Kidney (tissue), 14 donors: Measurements from ENCODE around the gene GSTK1. TPM values are rescaled to one million over a fixed set of nuclear protein-coding genes. Genes with fewer than 3 reads are reported as not detected.
A peak's percentile ranks its signal among the peaks of the same experiment; 100 is the strongest.

Experiments
- DNase-seq, 5 donors: peaks; one replicate each; pipeline ENCODE4 v3.0.0-alpha.2; 2013 to 2020
- FAIRE-seq: peaks from 2 replicates; lab custom pipeline; 2012; peaks lifted over from hg19 to GRCh38; lab: Jason Lieb, UNC
- H3K27ac ChIP-seq, 2 donors: one replicate each; pipeline ENCODE4 v1.7.0; 2013; ENCODE audit warnings: low read depth in 2 of 2, low read length in 2 of 2, inconsistent platforms in 1 of 2
- H3K27me3 ChIP-seq: one replicate; pipeline ENCODE4 v1.7.1; 2013; ENCODE audit warnings: low read length, inconsistent platforms; ENCODE audit not compliant: control insufficient read depth, insufficient read depth
- H3K36me3 ChIP-seq, 3 donors: one replicate each; pipeline versions ENCODE4 v1.7.0 to v1.7.1; 2013; ENCODE audit warnings: low read length in 3 of 3, control low read depth in 1 of 3, inconsistent platforms in 1 of 3; ENCODE audit not compliant: insufficient read depth in 3 of 3, control insufficient read depth in 2 of 3
- H3K4me1 ChIP-seq, 3 donors: one replicate each; pipeline versions ENCODE4 v1.7.0 to v1.7.1; 2013; ENCODE audit warnings: low read length in 3 of 3, inconsistent platforms in 1 of 3, low read depth in 1 of 3; ENCODE audit not compliant: control insufficient read depth in 2 of 3, insufficient read depth in 2 of 3
- H3K4me3 ChIP-seq, 3 donors: one replicate each; pipeline versions ENCODE4 v1.7.0 to v1.8.1; 2013; ENCODE audit warnings: low read length in 3 of 3, control low read depth in 1 of 3, inconsistent platforms in 1 of 3
- H3K9ac ChIP-seq, 3 donors: one replicate each; pipeline versions ENCODE4 v1.7.0 to v1.7.1; 2013; ENCODE audit warnings: low read length in 3 of 3, control low read depth in 1 of 3, inconsistent platforms in 1 of 3
- H3K9me3 ChIP-seq, 3 donors: one replicate each; pipeline versions ENCODE4 v1.7.0 to v1.7.1; 2013; ENCODE audit warnings: low read length in 3 of 3, control low read depth in 1 of 3, inconsistent platforms in 1 of 3; ENCODE audit not compliant: control insufficient read depth in 2 of 3, insufficient read depth in 1 of 3
- intact Hi-C: fragments of 100-400 bp; cut with DNase I; formaldehyde crosslinking; loops from one replicate; pipeline ENCODE4 v1.11.1; 2022
- polyA plus RNA-seq: library from polyadenylated mRNA; stranded (reverse); fragments of 350-450 nt; fragmentation: Illumina TruSeq; extraction: RNeasy Lipid Tissue Mini Kit (QIAGEN cat#74804); gene quantifications from one replicate; pipeline ENCODE4 v1.2.3, GENCODE V29; 2014; ENCODE audit warnings: low read depth, low replicate concordance; ENCODE audit not compliant: insufficient read depth
- total RNA-seq: library from RNA; stranded (reverse); fragmentation: NEBNext Ultra II Directional; extraction: Animal tissue kit (Norgen Biotek cat#: 25700); gene quantifications from one replicate; pipeline ENCODE4 v1.2.1, GENCODE V29; 2021
- TF ChIP-seq, protein P1 (sequence below): IDR thresholded peaks from 3 replicates; pipeline ENCODE4 v1.5.1; 2012; ENCODE audit warnings: mild to moderate bottlenecking, moderate library complexity, borderline replicate concordance; ENCODE audit not compliant: insufficient read depth; ENCODE audit errors: extremely low read depth
- donor health status: control.
- donor health status: control.
- donor health status: control.
- donor health status: control.
- donor health status: control.
- donor health status: DM: yes; HTN: yes; CAD: no.
- donor health status: Normal renal cell carcinoma (clear cell type).

GSTK1 gene
- total and polyA plus RNA-seq, 2 donors from 2014 or later: 176 to 469 TPM

DNA sequence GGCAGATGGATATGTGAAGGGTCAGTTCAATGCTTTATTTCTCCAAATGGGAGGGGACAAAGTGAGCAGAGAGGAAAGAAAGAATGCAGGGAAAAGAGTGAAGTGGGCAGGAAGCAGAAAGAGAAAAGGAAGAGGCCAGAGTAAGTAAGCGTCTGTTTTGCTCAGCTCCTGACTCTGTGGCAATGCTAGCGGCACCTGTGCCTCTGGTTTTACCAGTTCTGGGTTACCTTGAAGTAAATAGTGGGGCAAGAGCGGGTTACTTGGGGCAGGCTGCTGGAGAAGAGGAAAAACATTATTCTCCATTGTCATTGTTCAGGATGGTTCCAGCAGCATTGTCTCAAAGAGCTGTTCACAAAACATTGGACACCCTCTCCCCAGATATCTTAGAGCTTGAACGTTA is 39.5 kb upstream of the GSTK1 start:
- no peaks in the 10 kb centered on the region for H3K27me3 ChIP-seq
- H3K36me3 ChIP-seq: no peaks in the 10 kb centered on the region
- no peak overlapping the region for H3K27ac ChIP-seq
- FAIRE-seq (no peak), DNase-seq (no peak)
- H3K9me3 ChIP-seq: no peaks in the 10 kb centered on the region
- TF ChIP-seq, protein P1, sequence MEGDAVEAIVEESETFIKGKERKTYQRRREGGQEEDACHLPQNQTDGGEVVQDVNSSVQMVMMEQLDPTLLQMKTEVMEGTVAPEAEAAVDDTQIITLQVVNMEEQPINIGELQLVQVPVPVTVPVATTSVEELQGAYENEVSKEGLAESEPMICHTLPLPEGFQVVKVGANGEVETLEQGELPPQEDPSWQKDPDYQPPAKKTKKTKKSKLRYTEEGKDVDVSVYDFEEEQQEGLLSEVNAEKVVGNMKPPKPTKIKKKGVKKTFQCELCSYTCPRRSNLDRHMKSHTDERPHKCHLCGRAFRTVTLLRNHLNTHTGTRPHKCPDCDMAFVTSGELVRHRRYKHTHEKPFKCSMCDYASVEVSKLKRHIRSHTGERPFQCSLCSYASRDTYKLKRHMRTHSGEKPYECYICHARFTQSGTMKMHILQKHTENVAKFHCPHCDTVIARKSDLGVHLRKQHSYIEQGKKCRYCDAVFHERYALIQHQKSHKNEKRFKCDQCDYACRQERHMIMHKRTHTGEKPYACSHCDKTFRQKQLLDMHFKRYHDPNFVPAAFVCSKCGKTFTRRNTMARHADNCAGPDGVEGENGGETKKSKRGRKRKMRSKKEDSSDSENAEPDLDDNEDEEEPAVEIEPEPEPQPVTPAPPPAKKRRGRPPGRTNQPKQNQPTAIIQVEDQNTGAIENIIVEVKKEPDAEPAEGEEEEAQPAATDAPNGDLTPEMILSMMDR: no peak
- H3K9ac ChIP-seq: no peak overlapping the region
- H3K4me3 ChIP-seq: no peak overlapping the region
- no peaks in the 10 kb centered on the region for H3K4me1 ChIP-seq
- intact Hi-C loops: no loop called here

DNA sequence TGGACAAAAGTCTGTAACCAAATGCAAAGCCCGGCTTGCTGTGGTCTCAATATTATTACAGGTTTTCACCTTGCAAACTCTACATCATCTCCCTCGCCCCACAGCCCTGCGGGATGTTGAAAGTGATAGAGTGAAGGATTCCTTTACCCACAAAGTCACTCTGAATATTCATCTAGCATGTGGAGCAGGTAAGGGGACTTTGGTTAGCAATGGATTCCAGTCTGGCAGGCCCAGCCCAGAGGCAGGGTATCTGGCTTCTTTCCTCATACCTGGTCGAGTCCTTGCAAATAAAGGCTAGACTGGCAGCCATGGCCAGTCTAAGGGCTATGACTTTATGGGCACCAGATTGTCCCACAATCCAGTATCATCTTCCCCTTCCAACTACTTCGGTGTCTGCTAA is 38.2 kb upstream of the GSTK1 start:
- no peak for DNase-seq
- FAIRE-seq: no peak
- Histone ChIP-seq H3K36me3 (no peaks in the 10 kb centered on the region), H3K4me3 (no peak overlapping the region), H3K27ac (no peak overlapping the region), H3K9ac (no peak overlapping the region), H3K4me1 (no peaks in the 10 kb centered on the region), H3K27me3 (no peaks in the 10 kb centered on the region), H3K9me3 (no peaks in the 10 kb centered on the region)
- intact Hi-C loops: no loop called here
- TF ChIP-seq, protein P1: no peak

DNA sequence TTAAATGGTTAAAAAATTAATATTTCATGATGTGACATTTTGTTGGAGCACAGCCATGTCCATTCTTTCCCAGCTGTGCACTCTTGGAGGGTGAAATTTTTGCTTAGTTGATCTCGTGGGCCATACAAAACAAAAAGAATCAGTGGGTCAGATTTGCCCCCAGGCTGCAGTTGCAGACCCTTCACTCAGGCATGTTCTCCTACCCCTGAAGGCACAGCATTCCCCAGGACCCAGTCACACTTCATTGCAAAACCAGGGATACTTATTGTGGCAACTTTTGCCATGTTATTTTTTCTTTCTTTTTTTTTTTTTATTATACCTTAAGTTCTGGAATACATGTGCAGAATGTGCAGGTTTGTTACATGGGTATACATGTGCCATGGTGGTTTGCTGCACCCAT is 35.4 kb upstream of the GSTK1 start:
- H3K27me3 ChIP-seq: no peaks in the 10 kb centered on the region
- intact Hi-C loops: no loop called here
- TF ChIP-seq, protein P1: no peak
- no peak overlapping the region for H3K4me3 ChIP-seq
- H3K9me3 ChIP-seq: peaks cover 0 to 4% (median 0%) of the 10 kb centered on the region in 3 donors
- no peak overlapping the region for H3K27ac ChIP-seq
- DNase-seq (peak in 2 of 5 donors; percentile 16 to 38), FAIRE-seq (no peak)
- H3K4me1 ChIP-seq: no peaks in the 10 kb centered on the region
- H3K36me3 ChIP-seq: no peaks in the 10 kb centered on the region
- H3K9ac ChIP-seq: no peak overlapping the region

DNA sequence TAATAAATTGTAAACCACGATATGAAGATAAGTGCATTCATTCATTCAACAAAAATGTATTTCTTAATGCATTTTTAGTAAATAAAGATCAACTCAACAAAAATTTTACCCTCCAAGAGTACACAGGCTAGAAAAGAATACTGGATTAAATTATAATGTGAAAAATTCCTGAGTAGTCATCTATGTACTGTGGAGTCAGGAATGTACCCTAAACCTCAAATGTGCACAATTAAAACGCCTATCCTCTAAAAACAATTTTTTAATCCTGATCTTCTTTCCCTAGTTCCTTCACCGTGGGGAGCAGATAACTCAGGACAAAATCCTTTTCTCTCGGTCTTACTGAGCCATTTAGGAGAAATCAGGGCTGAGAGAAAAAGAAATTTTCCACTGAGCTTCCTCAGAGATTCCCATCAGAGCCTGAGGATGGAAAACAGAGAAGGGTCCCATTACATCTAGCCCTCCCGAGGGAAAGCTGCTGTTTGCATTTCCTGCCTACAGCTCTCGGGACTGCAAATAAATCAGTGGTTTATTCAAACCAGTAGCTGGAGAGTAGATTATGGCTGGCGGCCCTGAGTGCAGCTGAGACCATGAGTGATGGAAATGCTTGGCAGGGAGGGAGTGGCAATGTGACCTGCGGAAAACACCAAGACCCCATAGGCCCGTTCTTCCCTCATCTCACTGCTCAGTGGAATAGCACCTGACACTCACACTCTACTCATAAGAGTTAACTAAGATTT is 34.0 kb upstream of the GSTK1 start:
- Histone ChIP-seq H3K9ac (no peak overlapping the region), H3K27ac (no peak overlapping the region), H3K27me3 (no peaks in the 10 kb centered on the region), H3K36me3 (no peaks in the 10 kb centered on the region), H3K4me3 (no peak overlapping the region), H3K4me1 (no peaks in the 10 kb centered on the region), H3K9me3 (peaks cover 0 to 4% (median 0%) of the 10 kb centered on the region in 3 donors)
- FAIRE-seq (no peak), DNase-seq (peak in 3 of 5 donors; percentile 55 to 74 (median 62))
- intact Hi-C loops: no loop called here
- TF ChIP-seq, protein P1: no peak
